ENCODE measurements around the gene HACD4. TPM values are rescaled to one million over a fixed set of nuclear protein-coding genes. Genes with fewer than 3 reads are reported as not detected.

HACD4 gene
- total and polyA plus RNA-seq, 5 donors from 2014 or later, result 8.2 to 12.0 (median 9.9) TPM

- no peaks in the 10 kb centered on the region for H3K4me1 ChIP-seq (ENCODE audit: control insufficient read depth, insufficient read depth, low read length, poor library complexity, severe bottlenecking)
- Mint-ChIP-seq H3K4me1 (no peaks in the 10 kb centered on the region), H3K9me3 (peaks cover 0 to 1% (median 0%) of the 10 kb centered on the region in 7 donors), H3K27ac (no peak overlapping the region), H3K27me3 (no peaks in the 10 kb centered on the region), H3K4me3 (no peak overlapping the region), H3K36me3 (peaks cover 38% of the 10 kb centered on the region)
- DNase-seq (no peak), ATAC-seq (ENCODE audit: low read depth in 2 of 2) (no peak)
- H3K27ac ChIP-seq (ENCODE audit: insufficient read depth, low read length, poor library complexity, severe bottlenecking), result no peak overlapping the region
- H3K27me3 ChIP-seq (ENCODE audit: control insufficient read depth, insufficient read depth, low read length), result no peaks in the 10 kb centered on the region
- H3K9me3 ChIP-seq (ENCODE audit: control insufficient read depth in 2 of 2, low read length in 2 of 2), result no peaks in the 10 kb centered on the region
- H3K4me3 ChIP-seq (ENCODE audit: low read depth, low read length), result no peak overlapping the region
- H3K36me3 ChIP-seq (ENCODE audit: control insufficient read depth, insufficient read depth, low read length), result peaks cover 4% of the 10 kb centered on the region
Measured at GRCh38 chr9:20972684-20973083, 58.8 kb downstream of the HACD4 start.

GRCh38 chr9:20962536-20963225 lies 68.8 kb downstream of the HACD4 start:
- ATAC-seq (ENCODE audit: low read depth in 2 of 2) (no peak), DNase-seq (no peak)
- Histone ChIP-seq H3K27ac (ENCODE audit: insufficient read depth, low read length, poor library complexity, severe bottlenecking) (no peak overlapping the region), H3K4me3 (ENCODE audit: low read depth, low read length) (no peak overlapping the region), H3K4me1 (ENCODE audit: control insufficient read depth, insufficient read depth, low read length, poor library complexity, severe bottlenecking) (no peaks in the 10 kb centered on the region), H3K9me3 (ENCODE audit: control insufficient read depth in 2 of 2, low read length in 2 of 2) (no peaks in the 10 kb centered on the region), H3K27me3 (ENCODE audit: control insufficient read depth, insufficient read depth, low read length) (no peaks in the 10 kb centered on the region), H3K36me3 (ENCODE audit: control insufficient read depth, insufficient read depth, low read length) (peaks cover 3% of the 10 kb centered on the region)
- Mint-ChIP-seq H3K4me3 (no peak overlapping the region), H3K9me3 (peaks cover 0 to 3% (median 0%) of the 10 kb centered on the region in 7 donors), H3K27ac (no peak overlapping the region), H3K4me1 (peaks cover 0 to 5% (median 3%) of the 10 kb centered on the region in 4 donors), H3K36me3 (peaks cover 46% of the 10 kb centered on the region), H3K27me3 (no peaks in the 10 kb centered on the region)

- no peak for ATAC-seq (ENCODE audit: low read depth in 2 of 2)
- Histone ChIP-seq H3K9me3 (ENCODE audit: control insufficient read depth in 2 of 2, low read length in 2 of 2) (no peaks in the 10 kb centered on the region), H3K36me3 (ENCODE audit: control insufficient read depth, insufficient read depth, low read length) (peaks cover 29% of the 10 kb centered on the region), H3K27ac (ENCODE audit: insufficient read depth, low read length, poor library complexity, severe bottlenecking) (no peak overlapping the region), H3K27me3 (ENCODE audit: control insufficient read depth, insufficient read depth, low read length) (no peaks in the 10 kb centered on the region), H3K4me3 (ENCODE audit: low read depth, low read length) (no peak overlapping the region), H3K4me1 (ENCODE audit: control insufficient read depth, insufficient read depth, low read length, poor library complexity, severe bottlenecking) (no peaks in the 10 kb centered on the region)
- Mint-ChIP-seq H3K4me3 (no peak overlapping the region), H3K4me1 (no peaks in the 10 kb centered on the region), H3K36me3 (peaks cover 42% of the 10 kb centered on the region), H3K27me3 (no peaks in the 10 kb centered on the region), H3K9me3 (no peaks in the 10 kb centered on the region), H3K27ac (no peak overlapping the region)
- DNase-seq, result no peak
Measured at GRCh38 chr9:20950707-20951106, 80.7 kb downstream of the HACD4 start.

Other genes starting within 250 kb of the HACD4 start
- not detected for gene IFNB1, start 46.3 kb upstream of the HACD4 start, total RNA-seq
- not detected for gene IFNB1, start 46.3 kb upstream of the HACD4 start, polyA plus RNA-seq
- gene IFNW1, start 110.2 kb upstream of the HACD4 start, total RNA-seq, result not detected
- not detected for gene IFNW1, start 110.2 kb upstream of the HACD4 start, polyA plus RNA-seq
- gene IFNA21, start 135.0 kb upstream of the HACD4 start, total RNA-seq, result not detected
- gene IFNA21, start 135.0 kb upstream of the HACD4 start, polyA plus RNA-seq, result not detected
- not detected for gene IFNA4, start 155.9 kb upstream of the HACD4 start, total RNA-seq
- not detected for gene IFNA4, start 155.9 kb upstream of the HACD4 start, polyA plus RNA-seq
- not detected for gene IFNA7, start 170.6 kb upstream of the HACD4 start, total RNA-seq
- gene IFNA7, start 170.6 kb upstream of the HACD4 start, polyA plus RNA-seq, result not detected
- gene IFNA10, start 175.5 kb upstream of the HACD4 start, total RNA-seq, result not detected
- gene IFNA10, start 175.5 kb upstream of the HACD4 start, polyA plus RNA-seq, result not detected
- gene IFNA16, start 185.7 kb upstream of the HACD4 start, total RNA-seq, result not detected
- gene IFNA16, start 185.7 kb upstream of the HACD4 start, polyA plus RNA-seq, result not detected
- gene IFNA17, start 196.6 kb upstream of the HACD4 start, total RNA-seq, result not detected
- gene IFNA17, start 196.6 kb upstream of the HACD4 start, polyA plus RNA-seq, result not detected
- gene IFNA14, start 208.4 kb upstream of the HACD4 start, total RNA-seq, result not detected
- not detected for gene IFNA14, start 208.4 kb upstream of the HACD4 start, polyA plus RNA-seq